ACHN (cell line): ENCODE data around the gene GCSAM.
"Not testable (repeated sequence)": the region's sequence is repeated elsewhere in the genome, so short reads cannot be mapped to it uniquely, and the experiment has no call there.

Experiments used
- DNase-seq: peaks from one replicate; pipeline ENCODE4 v3.0.0-alpha.2; 2015
- in situ Hi-C: cut with HindIII; loops from 2 replicates; pipeline ENCODE4 v1.10.0; 2017; ENCODE audit warnings: low sequenced_read_pairs, low pct_ligation_motif_present, low pct_unique_long_range_greater_than_20kb

The GCSAM gene

GRCh38 chr3:112085735-112086075 lies 47.3 kb downstream of the GCSAM start:
- DNase-seq: no peak
- in situ Hi-C loops: no loop called here

DNA sequence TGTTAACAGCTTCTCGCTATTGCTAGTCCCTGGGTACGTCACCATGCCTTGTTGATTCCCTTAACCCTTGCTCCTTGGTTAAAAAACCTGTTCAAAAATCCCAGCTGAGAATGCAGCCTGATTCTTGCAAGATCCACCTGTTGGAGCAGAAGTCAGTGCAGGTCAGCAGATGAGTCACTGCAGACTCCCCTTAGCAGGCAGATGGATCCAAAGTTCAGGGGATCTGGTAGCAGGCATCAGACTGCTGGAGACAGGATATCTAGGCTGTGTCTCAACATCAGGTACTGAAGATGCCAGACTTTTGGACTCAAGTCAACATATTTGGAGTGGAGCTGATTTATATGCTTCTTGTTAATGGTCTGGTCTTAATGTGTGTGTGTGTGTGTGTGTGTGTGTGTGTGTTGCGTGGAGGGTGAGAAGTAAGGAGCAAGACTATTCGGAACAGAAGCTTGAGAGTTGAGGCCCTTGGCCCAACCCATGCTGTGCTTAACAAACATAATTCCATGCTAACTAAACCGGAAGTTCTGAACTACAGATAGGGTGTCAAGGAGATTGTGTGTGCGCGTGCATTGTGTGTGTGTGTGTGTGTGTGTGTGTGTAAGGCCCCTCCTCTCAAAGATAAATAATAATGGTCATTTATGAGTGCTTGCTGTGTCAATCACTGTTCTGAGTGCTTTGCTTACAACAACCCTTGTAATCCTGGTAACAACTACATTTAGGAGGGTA lies 47.9 kb downstream of the GCSAM start:
- no peak for DNase-seq
- in situ Hi-C loops: no loop called here

DNA sequence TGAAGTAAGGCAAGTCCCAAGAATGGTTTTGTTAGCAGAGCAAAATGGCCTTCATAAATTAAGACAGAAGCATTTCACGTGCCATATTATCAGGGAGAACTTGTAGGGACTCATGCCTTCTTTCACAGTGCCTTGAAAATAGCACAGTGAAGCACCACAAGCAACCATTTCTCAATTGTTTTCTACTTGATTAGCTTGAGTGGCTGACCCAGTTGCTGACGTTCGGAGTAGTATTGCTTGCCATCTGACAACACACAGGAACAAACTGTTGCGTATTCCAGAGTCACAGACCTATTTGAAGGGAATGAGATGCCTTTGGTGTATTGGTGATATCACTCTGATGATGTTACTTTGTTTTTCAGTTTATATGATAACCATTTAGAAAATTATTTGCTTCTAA lies 49.8 kb downstream of the GCSAM start:
- no peak for DNase-seq
- in situ Hi-C loops: no loop called here

DNA sequence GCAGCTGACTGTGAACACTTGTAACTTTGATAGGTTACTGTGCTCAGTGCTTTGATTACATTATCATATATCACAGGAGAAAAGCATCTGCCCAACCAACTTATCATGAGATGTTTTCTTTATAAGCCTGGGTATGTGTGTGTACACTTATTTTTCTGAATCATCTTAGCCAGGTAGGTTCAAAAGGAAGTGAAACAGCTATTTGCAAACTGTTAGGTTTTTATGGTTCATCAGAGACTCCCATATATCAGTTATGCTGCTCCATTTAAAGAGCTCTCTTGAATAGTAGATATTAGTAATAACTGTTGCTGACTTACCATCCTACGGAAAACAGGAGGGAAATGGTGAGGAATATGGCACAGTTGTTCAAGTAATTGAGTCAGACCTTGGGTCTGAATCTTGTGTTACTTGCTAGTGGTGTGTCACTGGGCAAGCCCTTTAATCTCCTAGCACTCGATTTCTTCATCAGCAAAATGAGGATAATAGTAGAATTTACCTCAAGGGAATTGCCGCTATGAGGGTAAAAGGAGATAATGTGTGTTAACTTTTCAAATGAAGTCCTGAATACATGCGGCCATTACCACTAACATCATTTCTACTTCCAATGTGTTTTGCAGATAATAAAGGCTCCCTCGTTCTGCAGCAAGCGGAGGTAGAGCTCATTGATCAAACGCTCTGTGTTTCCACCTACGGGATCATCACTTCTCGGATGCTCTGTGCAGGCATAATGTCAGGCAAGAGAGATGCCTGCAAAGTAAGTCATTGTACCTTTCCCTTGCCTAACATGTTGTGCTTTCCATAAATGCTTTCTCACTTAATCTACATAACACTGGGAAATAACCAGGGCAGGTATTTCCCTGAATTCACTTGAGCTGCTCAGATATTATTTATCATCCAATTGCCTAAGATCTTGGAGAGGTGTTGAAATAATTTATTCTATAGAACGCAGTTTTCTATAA lies 54.6 kb downstream of the GCSAM start:
- DNase-seq: no peak
- in situ Hi-C loops: no loop called here

GRCh38 chr3:112074616-112075497 lies 58.2 kb downstream of the GCSAM start:
- peak; percentile 90 for DNase-seq
- in situ Hi-C loops: no loop called here

DNA sequence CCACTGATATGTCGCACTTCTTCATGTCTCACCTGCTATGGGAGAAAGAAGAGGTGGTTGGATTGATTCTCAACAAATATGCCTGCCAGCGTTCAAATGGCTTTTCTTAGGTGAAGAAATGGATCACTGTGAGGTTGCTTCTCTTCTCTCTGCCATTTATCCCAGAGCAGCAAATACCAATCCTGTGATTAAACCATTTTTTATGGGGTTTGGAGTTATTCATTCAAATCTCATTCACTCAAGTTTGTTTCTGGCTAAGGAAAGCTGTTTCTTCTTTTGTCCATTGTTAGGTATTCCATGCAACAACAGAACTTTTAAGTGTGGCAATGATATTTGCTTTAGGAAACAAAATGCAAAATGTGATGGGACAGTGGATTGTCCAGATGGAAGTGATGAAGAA lies 59.0 kb downstream of the GCSAM start:
- peak; percentile 41 for DNase-seq
- in situ Hi-C loops: no loop called here

DNA sequence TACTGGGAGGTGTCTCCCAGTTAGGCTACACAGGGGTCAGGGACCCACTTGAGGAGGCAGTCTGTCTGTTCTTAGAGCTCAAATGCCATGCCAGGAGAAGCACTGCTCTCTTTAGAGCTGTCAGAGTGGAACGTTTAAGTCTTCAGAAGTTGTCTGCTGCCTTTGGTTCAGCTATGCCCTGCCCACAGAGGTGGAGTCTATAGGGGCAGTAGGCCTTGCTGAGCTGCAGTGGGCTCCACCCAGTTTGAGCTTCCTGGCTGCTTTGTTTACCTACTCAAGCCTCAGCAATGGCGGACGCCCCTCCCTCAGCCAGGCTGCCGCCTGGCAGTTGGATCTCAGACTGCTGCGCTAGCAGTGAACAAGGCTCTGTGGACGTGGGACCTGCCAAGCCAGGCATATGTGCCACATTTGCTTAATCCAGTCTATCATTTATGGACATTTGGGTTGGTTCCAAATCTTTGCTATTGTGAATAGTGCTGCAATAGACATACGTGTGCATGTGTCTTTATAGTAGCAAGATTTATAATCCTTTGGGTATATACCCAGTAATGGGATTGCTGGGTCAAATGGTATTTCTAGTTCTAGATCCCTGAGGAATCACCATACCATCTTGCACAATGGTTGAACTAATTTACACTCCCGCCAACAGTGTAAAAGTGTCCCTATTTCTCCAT lies 60.5 kb downstream of the GCSAM start:
- in situ Hi-C loops, DNase-seq: not testable (repeated sequence)
